DND-41 (cell line): ENCODE measurements around the gene EIF2B4.

Experiments
- CTCF ChIP-seq: IDR thresholded peaks from 2 replicates; pipeline ENCODE4 v1.5.1; 2012; ENCODE audit warnings: borderline replicate concordance, low read length, moderate library complexity, mild to moderate bottlenecking; ENCODE audit not compliant: poor library complexity, severe bottlenecking; ENCODE audit errors: extremely low read depth
- EZH2 ChIP-seq: IDR thresholded peaks from 3 replicates; pipeline ENCODE4 v1.6.1; 2012; ENCODE audit warnings: borderline replicate concordance, low read depth, mild to moderate bottlenecking, moderate library complexity, low read length, inconsistent platforms; ENCODE audit not compliant: severe bottlenecking

DNA sequence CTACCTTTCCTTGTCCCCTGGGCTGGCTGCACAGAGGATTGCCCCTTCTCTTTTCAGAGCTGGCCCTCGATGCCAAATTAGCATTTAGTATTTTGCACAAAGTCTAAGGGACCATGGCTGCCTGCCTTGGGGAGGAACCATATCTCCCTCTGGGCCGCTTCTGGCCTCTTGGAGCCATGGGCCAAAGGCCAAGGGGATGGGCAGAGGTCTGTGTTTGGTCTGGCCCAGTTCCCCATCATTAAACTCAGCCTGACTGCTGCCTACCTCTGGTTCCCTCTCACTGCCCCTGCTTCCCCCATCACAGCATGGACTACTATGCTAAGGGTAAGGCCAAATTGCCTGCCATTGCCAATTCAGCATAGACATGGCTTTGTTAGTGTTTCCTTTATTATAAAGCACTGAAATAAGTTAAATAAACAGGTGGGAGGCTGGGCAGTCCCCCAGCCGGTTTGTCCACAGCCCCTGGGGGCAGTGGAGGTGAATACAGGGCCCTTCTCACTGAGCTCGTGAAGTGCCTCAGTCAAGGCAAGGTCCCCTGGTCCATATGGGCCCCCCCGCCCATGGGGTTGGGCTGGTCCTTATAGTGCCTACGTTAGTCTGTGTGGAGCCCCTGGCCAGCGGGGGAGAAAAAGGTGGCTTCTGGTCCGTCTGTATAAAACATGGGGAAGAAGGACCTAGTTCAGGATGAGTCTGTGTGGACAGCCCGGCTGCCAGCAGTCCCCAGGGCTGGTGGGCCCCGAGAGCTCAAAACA lies 6.9 kb upstream of the EIF2B4 start:
- TF ChIP-seq CTCF (no peak), EZH2 (no peak)
